ENCODE data around the gene TNNI2.

The TNNI2 gene

GRCh38 chr11:1821562-1821961 lies 17.2 kb upstream of the TNNI2 start:
- no peak for DNase-seq (ENCODE audit: low read depth)

DNA sequence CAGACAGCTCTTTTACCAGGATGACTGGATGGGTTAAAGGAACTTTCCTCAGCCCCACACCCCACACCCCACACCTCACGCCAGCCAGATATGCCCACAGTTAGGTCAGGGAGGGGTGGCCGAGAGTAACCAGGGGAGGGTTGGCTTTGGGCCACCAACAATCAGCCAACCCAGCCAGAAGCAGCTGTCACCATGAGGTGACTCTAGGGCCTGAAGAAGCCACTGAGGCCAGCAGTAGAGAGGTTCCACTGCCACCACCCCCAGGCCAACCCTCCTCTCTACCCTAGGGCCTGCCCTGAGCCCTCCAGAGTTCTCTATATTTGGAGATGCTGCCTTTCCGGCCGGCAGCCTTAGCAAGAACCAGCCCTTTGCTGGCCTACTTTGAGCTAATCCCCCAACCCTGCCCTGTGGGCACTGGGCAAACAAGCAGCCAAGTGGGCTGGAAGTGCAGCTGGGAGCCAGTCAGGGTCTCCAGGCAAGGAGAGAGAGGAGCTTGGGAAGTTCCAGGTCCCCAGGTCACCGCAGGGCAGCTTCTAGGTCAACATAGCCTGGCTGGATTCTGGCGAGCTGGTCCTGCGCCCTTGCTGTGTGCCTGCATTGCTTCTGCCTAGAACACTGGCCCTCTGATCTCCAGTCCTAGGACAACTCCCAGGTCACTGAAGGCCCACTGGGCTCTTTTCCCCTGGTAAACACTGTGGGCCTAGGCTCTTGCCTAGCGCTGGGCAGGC lies 16.0 kb upstream of the TNNI2 start:
- no peak for DNase-seq (ENCODE audit: low read depth)

DNA sequence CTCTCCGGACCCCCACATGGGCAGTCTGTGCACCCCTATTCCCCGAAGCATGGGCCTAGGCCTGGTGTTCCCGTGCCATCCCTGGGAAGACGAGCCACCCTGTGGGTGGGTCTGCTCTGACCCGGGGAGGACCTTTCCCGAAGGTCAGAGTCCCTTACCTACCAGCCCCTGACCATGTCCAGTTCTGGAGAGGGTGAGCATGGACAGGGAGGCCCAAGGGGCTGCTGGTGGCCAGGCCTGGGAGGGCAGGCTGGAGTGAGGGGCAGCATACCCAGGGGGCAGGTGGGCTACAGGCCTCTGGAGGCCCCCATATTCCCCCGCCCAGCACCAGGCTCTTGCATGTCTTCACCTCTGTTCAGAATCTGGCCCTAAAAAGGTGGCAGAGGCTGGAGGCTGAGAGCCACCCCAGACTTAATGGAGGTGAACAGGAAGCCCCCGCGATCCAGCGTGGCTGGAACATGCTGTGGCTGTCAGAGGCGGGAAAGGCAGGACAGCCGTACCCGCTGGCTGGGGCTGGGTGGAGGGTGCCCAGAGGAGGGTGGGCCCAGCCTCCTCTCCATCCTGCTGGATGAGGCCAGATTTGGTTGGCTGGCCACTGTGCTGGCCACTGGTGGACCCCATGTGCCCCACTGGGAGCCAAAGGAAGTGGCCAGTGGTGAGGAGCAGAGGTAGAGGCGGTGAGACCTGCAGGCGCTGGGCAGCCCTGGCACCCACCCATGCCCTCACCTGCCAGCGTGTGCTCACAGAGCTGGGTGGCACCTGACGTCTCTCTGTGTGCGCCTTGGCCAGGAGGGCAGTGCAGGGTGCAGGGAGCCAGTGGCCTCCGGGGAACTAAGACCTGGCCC lies 15.2 kb upstream of the TNNI2 start:
- no peak for DNase-seq (ENCODE audit: low read depth)

DNA sequence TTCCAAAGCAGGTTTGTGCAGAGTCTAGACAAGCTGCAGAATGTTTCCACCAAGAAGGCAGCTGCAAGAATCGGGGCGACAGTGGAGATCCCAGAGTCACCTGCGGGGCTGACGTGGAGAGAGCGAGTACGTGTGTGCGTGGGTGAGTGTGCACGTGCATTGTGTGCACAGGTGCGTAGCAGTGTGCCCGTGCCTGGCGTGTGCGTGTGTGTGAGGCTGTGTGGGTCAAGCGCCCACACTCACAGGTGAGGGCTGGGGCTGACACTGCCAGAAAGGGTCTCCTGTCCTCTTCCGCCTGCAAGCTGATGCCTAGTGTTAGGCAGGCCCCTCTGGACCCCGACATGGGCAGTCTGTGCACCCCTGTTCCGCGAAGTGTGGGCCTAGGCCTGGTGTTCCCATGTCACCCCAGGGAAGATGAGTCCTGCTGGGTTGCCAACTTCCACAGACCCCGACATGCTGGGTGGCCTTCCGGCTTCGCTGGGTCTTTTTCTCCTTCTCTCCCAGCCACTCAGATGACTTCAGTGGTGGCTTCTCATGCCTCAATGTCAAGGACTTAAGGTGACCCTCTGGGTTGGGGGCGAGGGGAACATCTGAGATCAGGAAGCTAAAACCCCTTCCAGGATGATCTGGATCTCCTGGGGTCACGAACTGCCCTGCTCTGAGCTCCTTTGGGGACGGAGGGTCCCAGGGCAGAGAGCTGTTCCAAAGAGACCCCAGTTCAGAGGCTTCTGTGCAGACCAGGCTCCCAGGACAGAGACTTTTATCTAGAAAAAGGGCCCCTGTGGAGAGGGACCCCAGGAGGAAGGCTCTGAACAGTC lies 14.4 kb upstream of the TNNI2 start:
- DNase-seq (ENCODE audit: low read depth): no peak

DNA sequence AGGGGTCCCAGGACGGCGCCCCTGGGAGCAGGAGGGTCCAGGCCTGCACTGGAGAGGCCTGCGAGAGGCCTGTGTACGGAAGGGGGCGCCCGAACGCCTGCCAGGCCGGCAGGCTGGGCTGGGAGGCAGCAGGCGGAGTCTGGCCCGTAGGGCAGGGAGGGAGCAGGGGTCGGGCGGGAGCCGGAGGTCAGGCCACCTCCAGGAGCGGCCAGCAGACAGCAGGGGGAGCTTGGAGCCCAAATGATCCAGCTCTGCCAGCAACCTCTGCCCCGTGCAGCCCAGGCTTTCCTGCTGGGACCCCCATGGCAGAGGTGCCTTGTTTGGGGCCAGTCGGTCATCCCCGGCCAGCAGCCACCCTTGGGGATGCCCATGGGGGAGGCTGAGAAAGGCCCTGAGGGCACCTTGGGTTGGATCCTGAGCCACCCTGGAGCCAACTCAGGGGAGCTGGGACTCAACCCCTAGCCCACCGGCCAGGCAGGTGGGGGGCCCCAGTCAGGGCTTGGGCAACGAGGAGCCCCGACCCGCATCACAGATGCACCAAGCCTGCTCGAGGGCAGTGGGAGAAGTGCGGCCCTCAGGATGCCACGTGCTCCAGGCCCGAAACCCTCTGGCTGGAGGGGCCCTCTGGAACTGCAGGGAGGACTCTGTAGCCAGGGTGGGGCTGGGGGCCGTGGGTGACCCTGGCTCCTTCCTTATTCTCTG lies 13.6 kb upstream of the TNNI2 start:
- no peak for DNase-seq (ENCODE audit: low read depth)

DNA sequence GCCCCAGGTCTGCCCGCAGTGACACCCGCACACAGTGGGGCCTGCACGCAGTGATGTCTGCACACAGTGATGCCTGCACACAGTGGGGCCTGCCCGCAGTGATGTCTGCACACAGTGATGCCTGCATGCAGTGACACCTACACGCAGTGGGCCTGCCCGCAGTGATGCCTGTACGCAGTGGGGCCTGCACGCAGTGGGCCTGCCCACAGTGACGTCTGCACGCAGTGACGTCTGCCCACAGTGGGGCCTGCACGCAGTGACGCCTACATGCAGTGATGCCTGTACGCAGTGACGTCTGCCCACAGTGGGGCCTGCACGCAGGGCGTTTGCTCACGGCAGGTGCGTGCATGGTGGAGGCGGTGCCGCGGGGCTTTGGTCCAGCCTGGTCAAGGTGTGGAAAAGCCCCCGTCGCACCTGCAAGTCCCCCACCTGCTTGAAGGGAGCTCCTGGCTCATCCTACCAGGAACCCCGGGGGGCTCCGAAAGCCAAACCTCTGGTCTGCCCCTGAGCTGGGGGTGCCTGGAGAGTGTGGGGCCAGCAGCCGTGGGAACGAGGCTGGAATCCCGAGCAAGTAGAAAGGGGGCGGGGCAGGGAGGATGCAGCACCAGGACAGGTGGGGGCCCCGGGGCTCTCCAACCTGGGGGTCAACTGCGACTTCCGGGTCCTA lies 12.9 kb upstream of the TNNI2 start:
- DNase-seq (ENCODE audit: low read depth): no peak

DNA sequence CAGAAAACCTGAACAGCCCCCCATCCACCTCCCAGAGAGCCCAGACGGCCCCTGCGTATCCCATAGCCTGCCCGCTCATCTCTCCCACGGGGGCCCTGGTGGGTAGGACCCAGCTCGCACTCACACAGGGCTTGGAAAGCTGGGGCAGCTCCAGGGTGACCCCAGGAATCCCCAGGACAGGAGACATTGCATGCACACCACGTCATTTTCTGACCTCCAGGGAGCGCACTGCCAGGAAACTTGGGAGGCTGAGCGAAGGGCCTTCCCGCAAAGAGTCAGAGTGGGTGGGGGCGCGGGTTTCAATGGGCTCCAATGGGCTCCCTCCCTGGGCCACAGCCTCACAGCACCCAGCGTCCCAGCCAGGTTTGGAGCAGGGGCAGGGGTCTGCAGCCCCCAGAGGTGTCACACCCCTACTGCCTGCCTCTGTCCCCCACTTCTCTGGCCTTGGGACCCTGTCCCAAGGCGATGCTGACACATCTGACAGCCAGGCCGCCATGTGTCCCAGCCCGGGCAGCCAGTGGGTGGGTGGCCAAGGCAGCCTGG lies 12.2 kb upstream of the TNNI2 start:
- peak; percentile 79 for DNase-seq (ENCODE audit: low read depth)

- DNase-seq (ENCODE audit: low read depth): peak; percentile 83
Observed at GRCh38 chr11:1827095-1827813, 11.5 kb upstream of the TNNI2 start.

- no peak for DNase-seq (ENCODE audit: low read depth)
Observed at GRCh38 chr11:1827931-1828330, 10.8 kb upstream of the TNNI2 start.

- no peak for DNase-seq (ENCODE audit: low read depth)
Observed at GRCh38 chr11:1828542-1828941, 10.2 kb upstream of the TNNI2 start.

DNA sequence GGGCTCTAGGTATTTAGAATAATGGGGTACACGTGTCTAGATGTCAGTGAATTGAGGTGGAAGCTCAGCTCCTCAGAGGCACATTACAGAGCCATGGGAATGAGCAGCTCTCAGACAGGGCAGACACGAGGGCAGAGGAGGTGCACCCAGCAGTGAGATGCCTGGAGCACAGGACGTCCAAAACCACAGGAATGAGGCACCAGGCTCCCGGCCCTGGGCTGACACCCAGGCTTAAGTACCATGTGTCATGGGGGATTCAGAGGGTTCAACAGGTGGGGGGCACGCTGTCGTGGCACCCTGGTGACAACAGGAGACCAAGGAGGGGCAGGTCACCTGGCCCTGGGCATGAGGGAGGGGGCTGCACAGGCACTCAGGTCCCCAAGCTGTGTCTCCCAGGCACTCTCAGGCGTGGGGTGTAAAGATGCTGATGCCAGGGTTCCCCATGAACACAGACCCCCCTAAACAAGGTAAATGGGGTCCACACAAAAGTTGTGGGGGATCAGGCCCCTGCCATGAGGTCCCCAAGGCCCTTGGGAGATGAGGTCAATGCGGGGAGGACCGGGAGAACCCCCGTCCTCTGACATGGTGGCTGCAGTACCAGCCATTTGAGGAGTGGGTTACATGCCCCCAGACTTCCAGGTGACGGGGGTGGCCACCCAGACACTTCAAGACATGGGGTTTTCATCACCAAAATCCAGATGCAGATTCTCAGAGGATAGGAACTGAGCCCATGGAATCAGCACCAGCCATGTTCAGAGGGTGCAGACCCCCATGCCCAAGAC lies 9.6 kb upstream of the TNNI2 start:
- DNase-seq (ENCODE audit: low read depth): peak; percentile 61

GRCh38 chr11:1830004-1830321 lies 8.8 kb upstream of the TNNI2 start:
- DNase-seq (ENCODE audit: low read depth): no peak

- no peak for DNase-seq (ENCODE audit: low read depth)
Observed at GRCh38 chr11:1830322-1831223, 8.2 kb upstream of the TNNI2 start.

DNA sequence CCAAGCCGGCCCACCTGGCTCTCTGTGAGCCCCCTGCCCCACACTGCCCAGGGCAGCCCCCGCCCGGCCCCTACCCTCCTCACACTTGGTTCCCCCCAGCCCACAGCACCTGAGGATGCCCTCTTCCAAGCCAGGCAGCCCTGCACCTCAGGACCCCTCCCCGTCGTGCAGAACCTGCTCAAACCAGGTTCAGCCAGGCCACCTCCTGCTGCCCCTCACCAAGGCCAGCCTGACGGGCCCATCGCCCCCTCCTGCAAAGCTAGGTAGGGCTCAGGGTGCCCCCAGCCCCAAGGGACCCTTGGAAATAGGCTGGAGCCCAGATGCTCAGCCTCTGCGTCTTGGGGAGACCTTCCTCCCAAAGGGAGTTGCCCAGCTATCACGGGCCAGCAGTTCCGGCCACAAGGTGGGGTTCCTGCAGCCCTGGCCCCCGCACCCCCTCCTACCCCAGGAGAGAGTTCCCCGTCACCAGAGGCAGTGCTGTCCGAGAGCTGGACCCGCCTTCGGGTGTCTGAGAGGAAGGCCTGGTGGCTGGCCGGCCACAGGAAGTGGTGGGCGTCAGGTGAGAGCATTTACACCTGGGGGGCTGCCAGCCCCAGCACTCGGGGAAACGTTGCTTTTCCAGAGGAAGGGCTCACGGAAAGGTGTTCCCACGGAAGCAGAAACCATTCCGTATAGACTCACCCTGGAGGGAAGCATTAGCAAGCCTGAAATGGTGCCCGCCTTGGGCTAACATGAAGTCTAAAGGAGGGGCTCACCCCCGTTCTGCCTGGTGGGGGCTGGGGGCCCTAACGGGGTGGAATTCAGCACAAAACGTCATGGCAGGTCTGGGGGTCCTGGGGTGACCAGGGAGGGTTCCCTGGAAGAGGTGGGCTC lies 7.2 kb upstream of the TNNI2 start:
- DNase-seq (ENCODE audit: low read depth): no peak

- DNase-seq (ENCODE audit: low read depth): no peak
Observed at GRCh38 chr11:1832211-1832919, 6.4 kb upstream of the TNNI2 start.

- no peak for DNase-seq (ENCODE audit: low read depth)
Observed at GRCh38 chr11:1832920-1833295, 5.9 kb upstream of the TNNI2 start.

DNA sequence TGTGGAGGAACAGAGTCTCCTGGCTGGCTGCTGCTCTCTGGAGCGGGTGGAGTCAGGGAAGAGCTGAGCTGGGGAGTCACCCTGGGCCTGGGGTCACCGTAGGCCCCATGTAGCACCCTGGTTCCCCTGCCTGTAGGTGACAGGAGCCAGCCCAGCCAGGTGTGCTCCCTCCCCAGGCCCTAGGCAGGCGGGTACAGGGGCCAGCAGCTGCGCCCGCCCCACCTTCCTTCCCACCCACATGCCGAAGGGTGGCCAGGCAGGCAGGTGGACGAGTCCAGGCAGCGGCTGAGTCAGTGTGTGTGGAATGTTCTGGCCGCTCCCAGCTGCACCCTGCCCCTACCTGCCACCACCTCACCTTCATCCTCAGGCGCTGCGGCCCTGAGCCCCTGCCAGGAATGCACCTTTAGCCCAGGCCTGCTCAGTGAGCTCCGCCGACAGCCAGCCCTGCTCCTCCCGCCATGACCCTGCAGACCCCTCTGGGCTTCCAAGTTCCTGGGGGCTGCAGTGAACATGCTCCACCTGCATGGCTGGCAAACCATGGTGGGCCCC lies 4.6 kb upstream of the TNNI2 start:
- no peak for DNase-seq (ENCODE audit: low read depth)

Data from fibroblast of gingiva (primary cell).